Colon (tissue), 2 donors: ENCODE data around the gene SIRT4.
A peak's percentile ranks its signal among the peaks of the same experiment; 100 is the strongest.
"Not testable (repeated sequence)": the region's sequence is repeated elsewhere in the genome, so short reads cannot be mapped to it uniquely, and the experiment has no call there.

Source experiments
- FAIRE-seq: peaks from 2 replicates; lab custom pipeline; 2012; peaks lifted over from hg19 to GRCh38; lab: Jason Lieb, UNC
- donor health status: control.
- donor health status: control.

SIRT4 gene, protein sequence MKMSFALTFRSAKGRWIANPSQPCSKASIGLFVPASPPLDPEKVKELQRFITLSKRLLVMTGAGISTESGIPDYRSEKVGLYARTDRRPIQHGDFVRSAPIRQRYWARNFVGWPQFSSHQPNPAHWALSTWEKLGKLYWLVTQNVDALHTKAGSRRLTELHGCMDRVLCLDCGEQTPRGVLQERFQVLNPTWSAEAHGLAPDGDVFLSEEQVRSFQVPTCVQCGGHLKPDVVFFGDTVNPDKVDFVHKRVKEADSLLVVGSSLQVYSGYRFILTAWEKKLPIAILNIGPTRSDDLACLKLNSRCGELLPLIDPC

DNA sequence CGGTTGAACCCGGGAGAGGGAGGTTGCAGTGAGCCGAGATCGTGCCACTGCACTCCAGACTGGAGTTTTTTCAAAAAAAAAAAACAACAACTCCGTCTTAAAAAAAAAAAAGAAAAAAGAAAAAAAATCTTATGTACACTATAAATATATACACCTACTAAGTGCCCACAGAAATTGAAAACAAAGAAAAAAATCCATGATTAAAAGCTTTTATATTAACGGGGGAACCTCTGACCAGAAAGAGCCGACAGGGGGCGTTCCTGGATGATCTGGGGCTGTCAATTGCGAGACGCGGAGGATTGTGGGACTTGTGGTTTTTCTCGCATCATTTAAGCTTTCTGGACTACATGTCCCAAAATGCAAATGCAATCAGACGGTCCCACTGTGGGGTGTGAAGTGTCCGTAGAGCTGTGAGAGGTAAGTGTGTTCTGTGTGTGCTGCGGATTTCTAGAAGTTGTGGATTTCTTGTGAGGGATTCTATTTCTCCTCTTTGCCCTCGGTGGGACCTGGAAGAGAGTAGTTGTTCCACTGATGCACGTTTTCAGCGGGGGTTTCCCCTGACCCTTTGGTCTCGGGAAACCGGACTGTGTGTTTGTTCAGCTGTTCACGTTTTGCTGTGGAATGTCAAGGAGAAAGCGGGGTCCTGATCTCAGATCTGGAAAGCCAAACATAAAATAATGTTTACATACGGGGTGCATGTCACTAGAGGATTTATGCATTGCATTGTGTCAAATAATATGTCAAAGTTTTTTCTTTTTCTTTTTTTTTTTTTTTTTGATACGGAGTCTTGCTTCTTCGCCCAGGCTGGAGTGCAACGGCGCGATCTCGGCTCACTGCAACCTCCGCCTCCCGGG is at the start of gene SIRT4:
TSS of gene SIRT4 (plus strand) at position 360 of the 854 bp plus-strand sequence. CDS start 1,241 bp downstream, outside the sequence.
- peak; percentile 83 for FAIRE-seq

DNA sequence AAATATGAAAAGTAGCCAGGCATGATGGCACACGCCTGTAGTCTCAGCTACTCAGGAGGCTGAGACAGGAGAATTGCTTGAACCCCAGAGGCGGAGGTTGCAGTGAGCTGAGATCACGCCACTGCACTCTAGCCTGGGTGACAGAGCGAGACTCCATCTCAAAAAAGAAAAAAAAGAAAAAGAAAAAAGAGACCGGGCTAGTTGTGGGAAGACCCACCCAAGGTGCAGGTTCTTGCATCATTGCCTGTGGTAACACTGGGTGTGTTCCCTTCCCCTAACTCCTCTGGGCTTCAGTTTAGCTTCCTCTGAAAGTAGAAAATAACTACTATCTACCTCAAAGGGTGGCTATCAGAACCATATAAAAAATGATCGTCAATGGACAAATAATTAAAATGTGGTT is 48.8 kb upstream of the SIRT4 start:
- FAIRE-seq, result not testable (repeated sequence)

DNA sequence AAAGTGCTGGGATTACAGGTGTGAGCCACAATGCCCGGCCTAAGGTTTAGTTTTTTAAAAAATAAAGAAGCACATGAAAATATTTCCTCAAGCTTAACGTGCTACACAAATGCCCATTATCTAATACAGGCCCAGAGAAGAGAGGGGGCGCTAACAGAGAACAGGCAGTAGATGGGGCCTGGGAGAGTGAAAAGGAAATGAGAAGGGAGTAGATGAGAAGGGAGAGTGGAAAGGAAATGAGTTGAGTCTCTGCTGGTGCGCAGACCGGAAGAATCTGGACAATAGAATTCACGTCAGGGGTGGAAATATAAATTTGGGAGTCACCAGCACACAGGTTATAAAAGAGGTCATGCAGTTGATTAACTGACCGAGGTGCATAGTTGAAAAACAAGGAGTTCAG is 47.3 kb upstream of the SIRT4 start:
- no peak for FAIRE-seq

DNA sequence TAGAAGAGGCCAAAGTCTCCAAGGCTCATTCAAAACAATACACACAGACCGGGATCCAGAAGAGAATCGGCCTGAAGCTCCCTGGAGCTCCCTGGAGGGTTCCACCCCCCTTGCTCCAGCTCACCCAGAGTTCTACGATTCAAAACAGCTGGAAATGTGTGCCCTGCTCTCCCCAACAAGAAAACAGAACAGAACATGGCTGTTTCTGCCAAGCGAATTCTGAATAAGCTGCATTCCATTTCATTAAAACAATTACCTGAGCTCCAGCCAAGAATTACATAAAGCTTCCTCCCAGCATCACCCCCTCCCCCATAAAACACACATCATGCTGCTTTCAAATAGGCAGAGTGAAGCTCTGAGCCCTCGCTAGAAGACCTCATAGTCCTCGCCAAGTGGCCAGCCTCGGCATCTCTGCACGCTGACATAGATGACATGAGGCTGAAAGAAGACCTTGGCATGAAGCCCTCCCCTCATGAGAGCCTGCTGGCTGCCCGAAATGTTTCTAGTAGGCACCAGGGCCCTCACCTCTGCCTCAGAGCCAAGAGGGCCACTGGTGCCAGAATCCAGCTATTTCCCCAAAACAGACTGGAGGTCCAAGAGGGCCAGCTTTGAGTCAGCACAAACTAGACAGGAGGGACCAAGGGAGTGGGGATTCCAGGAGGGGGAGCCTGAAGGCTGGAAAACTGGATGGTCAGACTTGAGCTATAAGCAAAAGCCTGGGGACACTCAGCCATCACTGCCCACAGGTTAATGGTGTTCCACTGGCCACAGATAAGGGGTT is 44.9 kb upstream of the SIRT4 start:
- no peak for FAIRE-seq

DNA sequence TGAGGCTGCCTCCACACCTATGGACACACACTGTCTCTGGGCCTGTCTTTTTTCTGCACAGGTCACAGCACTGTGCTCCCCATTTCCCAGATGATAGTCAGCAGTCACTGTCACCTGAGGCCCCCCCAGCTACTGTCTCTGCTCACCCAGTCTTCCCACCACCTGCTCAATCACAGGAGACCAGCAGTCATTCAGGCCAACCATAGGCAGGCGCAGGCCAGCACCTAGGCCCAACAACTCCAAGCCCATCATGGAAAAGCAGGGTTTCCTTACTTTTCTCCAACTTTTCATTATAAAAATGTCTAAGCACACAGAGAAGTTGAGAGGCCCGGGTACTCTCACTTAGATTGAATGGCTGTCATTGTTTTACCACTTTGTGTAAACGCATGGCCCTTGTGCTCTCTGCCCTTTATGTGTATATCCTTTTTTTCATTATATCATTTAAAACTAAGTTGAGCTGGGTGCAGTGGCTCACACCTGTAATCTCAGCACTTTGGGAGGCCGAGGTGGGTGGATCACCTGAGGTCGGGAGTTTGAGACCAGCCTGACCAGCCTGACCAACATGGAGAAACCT is 43.7 kb upstream of the SIRT4 start:
- no peak for FAIRE-seq

DNA sequence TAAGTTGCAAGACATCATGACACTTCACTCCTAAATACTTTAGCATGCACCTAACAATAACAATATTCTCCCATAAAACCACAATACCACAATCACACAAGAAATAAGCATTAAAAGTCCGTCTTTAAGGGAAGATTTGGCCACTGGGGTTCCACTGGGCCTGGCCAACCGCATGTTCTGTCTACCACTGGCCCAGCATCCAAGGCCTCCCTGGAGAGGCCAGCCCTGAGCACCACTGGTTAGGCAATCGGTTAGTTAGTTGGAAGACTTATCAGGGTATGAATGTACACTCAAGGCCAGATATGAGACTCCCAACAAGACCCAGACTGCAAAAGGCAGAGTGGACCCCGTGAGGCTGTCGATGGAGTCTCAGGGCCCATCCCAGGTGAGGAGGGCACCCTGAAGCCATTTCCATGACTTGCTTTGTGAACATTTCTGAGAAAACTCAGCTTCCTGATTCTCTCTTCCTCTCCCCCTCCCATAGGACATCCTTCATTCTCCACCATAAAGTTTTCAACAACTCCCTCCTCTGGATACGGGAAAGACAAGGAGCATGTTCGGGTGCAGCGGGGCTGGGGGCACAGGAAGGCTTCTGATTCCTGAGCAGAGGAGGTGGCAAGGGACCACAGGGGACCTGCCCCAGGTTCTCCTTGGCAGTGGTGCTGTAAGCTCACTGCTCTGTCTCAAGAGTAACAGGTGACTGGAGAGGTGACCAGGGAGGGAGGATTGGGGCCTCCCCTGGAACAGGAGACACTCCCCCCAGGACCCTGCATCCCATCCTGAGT is 42.5 kb upstream of the SIRT4 start:
- no peak for FAIRE-seq

DNA sequence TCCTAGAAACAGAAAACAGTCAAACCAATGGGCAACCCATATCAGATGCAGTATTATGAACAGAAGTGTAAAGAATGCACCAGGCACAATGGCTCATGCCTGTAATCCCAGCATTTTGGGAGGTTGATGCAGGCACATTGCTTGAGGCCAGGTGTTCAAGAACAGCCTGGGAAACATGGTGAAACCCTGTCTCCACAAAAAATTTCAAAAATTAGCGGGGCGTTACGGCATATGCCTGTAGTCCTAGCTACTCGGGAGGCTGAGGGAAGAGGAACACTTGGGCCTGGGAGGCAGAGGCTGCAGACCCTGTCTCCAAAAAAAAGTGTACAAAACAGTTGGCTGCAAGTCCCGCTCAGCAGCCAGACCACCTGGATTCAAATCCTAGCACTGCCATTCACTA is 41.5 kb upstream of the SIRT4 start:
- FAIRE-seq, result no peak

DNA sequence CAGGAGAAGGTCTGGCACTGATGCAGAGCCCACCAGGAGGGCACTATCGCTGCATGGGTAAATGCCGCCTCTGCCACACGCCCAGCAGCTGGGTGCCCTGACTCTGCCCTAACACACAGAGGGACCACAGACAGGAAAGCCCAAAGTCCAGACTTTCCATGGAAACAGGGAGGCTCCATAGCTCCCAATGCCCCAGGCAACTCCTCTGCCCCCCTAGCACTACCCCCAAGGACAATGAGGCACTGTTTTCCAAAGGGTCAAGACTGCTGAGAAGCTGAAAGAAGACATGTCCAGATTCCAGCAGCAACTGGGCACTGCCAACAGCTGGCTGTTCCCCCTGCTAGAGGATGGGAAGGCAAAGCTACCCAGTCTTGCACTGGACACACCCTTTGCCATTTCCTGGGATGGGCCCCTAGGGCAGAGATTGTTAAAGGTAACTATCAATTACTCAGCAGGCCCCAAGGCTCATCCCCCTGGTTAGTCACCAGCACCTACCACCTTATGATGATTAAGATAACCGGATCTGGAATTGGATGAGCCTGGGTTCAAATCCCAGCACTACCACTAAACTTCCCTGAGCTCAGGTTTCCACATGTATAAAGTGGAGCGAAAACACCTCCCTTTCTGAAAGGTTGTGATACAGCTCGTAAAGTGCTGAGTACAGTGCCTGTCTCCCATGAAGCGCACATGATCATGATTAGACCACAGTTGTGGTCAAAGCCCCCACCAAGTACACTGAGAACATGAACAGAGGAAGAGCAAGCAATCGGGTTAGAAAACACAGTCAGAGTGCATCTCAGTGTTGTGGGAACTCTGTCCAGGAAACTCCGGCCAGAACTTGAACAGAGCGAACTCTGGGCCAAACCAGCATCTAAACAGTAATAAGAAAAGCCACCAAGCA is 39.9 kb upstream of the SIRT4 start:
- no peak for FAIRE-seq

DNA sequence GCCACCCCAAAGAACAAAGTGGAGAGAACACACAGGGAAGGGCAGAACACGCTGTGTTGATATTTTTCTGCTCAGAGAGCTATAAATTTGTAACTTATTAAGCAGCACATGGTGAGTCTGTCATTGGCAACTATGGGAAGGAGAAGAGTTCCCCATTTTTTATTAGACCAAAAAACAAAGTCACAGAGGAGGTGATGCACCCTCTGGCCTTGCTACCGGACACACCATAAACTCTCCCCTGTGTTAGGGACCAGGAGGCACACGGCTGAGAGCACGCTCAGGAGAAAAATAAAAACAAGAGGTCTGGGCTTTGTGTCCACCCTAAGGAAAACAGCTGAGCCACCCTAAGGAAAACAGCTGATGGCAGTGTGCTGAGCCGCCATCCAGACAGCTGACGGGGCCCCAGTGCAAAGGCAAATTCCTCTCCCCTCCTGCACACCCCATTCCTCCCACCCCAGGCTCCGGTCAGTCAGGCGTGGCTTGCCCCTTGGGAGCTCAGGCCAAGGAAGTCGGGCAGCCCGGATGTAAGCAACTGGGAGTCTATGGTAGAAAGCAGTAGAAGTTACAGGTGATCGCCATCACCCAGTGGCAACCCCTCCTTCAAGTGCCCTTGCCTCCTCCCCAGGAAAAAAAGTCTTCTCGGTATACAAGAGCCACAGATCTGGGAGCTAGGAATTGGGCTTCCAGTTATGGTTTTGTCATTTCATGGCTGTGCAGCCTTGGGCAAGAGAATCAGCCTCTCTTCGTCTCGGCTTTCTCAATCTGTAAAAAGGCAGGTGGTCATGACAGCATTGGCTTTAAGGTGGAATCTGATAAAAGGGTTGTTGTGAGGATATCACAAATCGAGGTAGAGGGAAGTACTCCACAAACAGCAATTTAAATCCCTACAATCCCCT is 39.0 kb upstream of the SIRT4 start:
- no peak for FAIRE-seq

DNA sequence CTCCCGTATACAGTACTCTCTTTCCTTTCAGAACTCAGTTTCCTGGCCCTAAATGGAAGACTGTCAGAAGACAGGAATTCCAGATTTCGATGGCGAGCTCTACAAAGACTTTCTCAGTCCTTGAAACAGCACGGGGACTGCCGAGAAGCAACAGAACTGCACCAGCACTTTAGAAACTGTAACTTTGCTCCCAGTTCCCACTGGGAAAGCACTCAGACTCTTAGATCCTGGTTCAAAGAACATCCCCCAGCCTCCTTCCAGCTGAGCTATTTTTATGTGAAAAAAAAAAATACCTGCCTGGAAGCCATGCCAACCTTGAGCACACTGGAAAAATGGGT is 38.4 kb upstream of the SIRT4 start:
- no peak for FAIRE-seq

DNA sequence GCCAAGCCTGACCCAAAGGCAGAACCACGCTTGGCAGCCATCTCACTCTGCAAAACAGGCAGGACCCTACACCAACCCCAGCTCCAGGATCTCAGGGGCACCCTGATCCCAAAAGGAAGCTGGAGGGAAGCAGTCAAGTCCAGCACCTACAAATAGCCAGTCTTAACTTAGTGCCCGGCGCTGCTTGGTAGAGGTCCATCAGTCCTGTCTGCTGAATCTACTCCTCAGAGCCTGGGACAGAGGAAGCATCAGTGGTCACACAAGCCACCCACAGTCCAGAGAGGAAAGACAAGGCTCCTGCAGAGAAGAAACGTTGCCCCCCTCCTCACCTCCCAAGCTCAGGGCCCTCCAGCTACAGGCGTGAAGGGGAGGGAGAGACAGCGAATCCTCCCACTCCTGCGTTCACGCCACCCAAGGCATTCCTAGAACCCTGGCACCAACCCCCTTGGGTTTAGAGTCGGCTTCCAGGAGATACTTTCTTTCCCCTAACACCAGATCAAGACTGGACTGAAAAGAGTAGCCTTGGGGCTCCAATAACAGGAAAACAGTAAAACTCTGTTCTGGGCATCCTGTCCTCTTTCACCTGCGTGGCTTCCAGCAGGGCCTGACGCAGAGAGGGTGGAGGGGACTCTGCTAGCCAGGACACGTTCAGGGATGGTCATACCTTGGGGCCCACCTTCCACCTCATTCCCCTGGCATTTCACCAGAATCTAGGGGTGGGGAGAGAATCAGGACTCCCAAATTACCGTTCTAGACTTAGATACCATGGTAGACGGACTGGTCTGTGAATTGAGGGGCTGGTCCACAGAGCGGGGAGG is 37.8 kb upstream of the SIRT4 start:
- no peak for FAIRE-seq

DNA sequence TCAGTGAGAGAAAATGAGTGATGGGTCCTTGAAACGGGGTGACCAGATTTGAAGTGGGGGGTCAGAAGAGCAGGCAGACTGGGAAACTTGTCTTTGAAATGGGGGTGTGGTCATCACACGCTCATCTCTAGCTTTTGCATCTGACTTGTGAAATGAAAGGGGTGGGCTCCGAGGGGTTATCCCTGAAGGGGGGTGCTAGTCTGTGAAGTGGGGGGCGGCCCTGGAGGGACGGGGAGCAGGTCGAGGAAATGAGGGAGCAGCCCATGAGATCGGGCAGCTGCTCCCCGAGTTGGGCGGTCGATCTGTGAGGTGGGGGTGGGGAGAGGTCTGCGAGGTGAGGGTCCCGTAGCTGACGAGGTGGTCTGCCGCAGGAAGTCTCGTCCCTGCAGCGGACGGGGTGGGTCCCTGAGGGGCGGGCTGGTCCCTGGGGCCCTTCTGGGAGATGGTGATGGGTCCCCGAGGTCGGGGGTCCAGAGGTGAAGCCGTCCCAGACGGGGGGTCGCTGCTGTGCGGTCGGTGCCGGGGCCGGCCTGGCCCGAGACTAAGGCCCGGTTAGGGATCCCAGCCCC is 37.1 kb upstream of the SIRT4 start:
- no peak for FAIRE-seq

DNA sequence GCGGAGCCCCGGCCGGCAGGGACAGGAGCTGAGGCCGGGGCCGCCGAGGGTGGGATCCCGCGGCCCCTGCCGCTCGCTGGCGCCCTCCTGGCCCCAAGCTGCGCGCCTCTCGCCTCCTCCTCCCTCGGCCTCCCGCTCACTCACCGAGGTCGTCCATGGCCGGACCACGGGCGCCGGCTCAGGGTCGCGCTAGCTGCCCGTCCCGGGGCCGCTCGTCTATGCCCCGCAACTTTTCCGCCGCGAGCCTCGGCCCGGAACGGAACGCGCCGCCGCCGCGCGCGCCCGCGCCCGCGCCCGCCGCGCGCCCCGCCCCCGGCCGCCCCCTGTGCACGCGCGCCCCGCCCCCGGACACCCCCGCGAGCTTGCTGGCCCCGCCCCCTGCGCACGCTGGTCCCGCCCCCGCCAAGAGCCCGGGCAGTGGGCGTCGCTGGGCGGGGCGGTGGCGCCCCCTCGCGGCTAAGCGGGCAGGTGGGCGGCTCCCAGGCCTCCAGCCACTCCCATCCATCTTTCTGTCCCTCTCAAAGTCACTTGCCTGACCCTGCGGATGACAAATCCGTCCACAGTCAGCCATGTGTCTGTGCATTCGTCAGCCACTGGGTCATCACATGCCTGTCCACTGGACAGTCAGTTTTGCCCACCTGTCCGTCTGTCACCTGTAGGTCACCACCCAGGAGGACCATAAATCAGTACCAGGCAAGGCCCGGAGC is 36.5 kb upstream of the SIRT4 start, which contains the start of gene PXN:
TSS of gene PXN (minus strand) at position 258 of the 707 bp plus-strand sequence. CDS start at position 157, 101 bp downstream.
- FAIRE-seq, result no peak

DNA sequence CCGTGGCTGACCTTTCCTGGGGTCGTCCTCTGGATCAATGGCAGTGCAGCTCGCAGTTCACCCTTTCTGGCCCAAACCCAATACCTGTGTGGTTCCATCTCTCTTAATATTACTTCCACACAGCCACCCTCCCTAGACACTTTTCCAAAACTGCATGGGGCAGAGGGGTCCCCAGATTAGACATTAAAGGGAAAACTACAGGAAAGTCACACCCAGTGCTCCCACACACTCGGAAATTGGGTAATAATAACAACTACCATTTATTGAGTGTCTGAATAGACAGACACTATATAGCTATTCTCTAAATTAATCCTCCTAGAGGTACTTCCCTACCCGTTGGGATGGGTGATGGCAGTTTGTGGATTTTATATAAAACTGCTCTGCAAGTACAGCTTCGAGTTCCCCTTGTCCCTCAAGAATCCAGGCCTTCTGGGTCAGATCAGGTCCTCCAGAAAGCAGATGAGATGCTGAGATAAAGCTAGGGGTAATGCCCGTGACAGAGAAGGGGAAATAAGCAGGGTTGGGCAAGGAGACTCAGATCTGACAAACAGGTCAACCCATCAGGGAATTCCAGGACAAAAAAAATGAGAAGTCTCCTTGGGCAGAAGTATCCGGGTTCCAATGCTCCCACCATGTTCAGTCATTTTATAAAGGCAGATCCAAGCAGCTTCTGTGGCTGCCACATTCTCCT is 35.8 kb upstream of the SIRT4 start:
- FAIRE-seq, result no peak

DNA sequence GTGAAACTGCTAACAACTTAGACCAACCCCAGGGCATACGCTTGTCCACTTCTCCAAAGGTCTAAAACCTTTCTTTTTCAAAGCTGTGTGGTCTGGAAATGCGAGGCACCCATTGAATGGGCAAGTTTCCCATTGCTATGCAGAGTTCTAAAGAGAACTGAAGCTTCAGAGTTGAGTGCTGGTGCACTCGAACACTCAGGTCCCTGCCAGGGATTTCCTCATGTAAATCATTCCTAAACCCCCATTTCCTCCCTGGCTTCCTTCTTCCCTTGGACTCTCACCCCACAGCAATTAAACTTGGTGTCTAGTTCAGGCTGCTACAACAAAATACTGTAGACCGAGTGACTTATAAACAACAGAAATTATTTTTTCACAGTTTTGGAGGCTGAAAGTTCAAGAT is 34.4 kb upstream of the SIRT4 start:
- FAIRE-seq, result no peak

DNA sequence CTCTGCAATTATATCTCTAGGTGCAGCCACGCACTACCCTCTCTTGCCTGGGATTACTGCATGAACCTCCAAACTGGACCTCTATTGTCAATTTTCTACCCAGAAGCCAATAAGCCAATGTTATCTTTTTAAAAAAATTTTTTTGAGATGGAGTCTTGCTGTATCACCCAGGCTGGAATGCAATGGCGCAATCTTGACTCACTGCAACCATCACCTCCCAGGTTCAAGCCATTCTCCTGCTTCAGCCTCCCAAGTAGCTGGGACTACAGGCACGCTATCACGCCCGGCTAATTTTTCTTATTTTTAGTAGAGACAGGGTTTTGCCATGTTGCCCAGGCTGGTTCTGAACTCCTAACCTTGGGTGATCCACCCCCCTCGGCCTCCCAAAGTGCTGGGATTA is 25.4 kb upstream of the SIRT4 start:
- FAIRE-seq, result no peak
